ENCODE measurements around the gene TNFRSF8. TPM values are rescaled to one million over a fixed set of nuclear protein-coding genes. Genes with fewer than 3 reads are reported as not detected.

Gene TNFRSF8
- total and polyA plus RNA-seq, 9 of the 15 experiments (the other 6 are each of a cell fraction or from before 2014, with no cell fraction given): 3.5 to 38.4 (median 17.1) TPM

DNA sequence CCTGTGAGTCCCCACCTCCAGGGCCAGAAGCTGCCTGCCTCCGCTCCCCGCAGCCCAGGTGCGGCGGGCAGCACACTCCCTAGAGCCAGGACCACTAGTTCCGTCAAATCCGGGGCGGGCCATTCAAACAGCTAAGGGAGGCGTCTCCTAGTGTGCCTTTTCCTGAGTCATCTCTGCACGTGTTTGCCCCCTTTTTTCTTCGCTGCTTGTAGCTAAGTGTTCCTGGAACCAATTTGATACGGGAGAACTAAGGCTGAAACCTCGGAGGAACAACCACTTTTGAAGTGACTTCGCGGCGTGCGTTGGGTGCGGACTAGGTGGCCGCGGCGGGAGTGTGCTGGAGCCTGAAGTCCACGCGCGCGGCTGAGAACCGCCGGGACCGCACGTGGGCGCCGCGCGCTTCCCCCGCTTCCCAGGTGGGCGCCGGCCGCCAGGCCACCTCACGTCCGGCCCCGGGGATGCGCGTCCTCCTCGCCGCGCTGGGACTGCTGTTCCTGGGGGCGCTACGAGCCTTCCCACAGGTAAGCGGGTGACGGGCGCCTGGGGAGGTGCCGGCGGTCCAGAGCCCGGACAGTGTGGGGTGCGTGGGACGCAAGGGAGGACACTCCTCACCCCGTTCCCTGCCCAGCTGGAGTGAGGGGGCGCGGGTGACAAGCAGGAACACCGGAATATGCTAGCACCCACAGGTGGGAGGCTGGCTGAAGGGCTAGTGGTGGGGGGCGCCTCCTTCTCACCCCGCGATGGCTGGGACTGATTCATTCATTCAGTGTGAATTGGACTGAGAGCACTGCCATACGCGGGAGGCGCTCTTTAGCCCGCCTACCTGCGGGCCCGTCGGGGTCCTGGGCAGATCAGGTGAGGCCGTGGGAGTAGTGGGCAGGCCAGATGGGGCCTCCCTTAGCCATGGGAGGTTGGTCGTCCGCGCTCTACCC, at the start of gene TNFRSF8 (continued):
- TF ChIP-seq, protein P1, sequence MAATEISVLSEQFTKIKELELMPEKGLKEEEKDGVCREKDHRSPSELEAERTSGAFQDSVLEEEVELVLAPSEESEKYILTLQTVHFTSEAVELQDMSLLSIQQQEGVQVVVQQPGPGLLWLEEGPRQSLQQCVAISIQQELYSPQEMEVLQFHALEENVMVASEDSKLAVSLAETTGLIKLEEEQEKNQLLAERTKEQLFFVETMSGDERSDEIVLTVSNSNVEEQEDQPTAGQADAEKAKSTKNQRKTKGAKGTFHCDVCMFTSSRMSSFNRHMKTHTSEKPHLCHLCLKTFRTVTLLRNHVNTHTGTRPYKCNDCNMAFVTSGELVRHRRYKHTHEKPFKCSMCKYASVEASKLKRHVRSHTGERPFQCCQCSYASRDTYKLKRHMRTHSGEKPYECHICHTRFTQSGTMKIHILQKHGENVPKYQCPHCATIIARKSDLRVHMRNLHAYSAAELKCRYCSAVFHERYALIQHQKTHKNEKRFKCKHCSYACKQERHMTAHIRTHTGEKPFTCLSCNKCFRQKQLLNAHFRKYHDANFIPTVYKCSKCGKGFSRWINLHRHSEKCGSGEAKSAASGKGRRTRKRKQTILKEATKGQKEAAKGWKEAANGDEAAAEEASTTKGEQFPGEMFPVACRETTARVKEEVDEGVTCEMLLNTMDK (IDR thresholded peaks at IDR 0.05; ENCODE audit: borderline replicate concordance, insufficient read depth, low read depth, low read length, poor library complexity, severe bottlenecking): no peak
- TF ChIP-seq JUND (IDR thresholded peaks at IDR 0.05; ENCODE audit: borderline replicate concordance, low read depth, low read length): peak; percentile 75
- TF ChIP-seq JUND (tag; IDR thresholded peaks at IDR 0.05; ENCODE audit: borderline replicate concordance, low read depth, low read length): peak; percentile 50; the same call in 1 of the 3 replicates
- TF ChIP-seq CEBPG (CRISPR knock-in tag; IDR thresholded peaks at IDR 0.05): peak; percentile 60
- no peak for TF ChIP-seq CEBPG (tag; conservative IDR thresholded peaks at IDR 0.05 in 1 of 2, IDR thresholded peaks at IDR 0.05 in 1 of 2)
- no peak for TF ChIP-seq NFYB (IDR thresholded peaks at IDR 0.05; ENCODE audit: extremely low read depth, insufficient read length)
- TF ChIP-seq ASH1L (IDR thresholded peaks at IDR 0.05; ENCODE audit: borderline replicate concordance, low read depth, partially characterized antibody): no peak
- TF ChIP-seq ZNF57 (CRISPR knock-in tag; IDR thresholded peaks at IDR 0.05): no peak
- TF ChIP-seq, protein P2, sequence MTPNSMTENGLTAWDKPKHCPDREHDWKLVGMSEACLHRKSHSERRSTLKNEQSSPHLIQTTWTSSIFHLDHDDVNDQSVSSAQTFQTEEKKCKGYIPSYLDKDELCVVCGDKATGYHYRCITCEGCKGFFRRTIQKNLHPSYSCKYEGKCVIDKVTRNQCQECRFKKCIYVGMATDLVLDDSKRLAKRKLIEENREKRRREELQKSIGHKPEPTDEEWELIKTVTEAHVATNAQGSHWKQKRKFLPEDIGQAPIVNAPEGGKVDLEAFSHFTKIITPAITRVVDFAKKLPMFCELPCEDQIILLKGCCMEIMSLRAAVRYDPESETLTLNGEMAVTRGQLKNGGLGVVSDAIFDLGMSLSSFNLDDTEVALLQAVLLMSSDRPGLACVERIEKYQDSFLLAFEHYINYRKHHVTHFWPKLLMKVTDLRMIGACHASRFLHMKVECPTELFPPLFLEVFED (CRISPR knock-in tag; conservative IDR thresholded peaks at IDR 0.05): no peak
- no peak for TF ChIP-seq ZNF76 (CRISPR knock-in tag; IDR thresholded peaks at IDR 0.05; ENCODE audit: borderline replicate concordance)
- no peak for TF ChIP-seq ZNF197 (CRISPR knock-in tag; IDR thresholded peaks at IDR 0.05; ENCODE audit: low read depth)
- TF ChIP-seq POLR3A (IDR thresholded peaks at IDR 0.05; ENCODE audit: borderline replicate concordance, extremely low read depth, insufficient read depth, insufficient read length): no peak
- TF ChIP-seq HMGN3 (IDR thresholded peaks at IDR 0.05; ENCODE audit: borderline replicate concordance, extremely low read depth, insufficient read length, low read depth, low read length): peak; percentile 37
- no peak for TF ChIP-seq RBM17 (IDR thresholded peaks at IDR 0.05; ENCODE audit: borderline replicate concordance, low read depth, low read length)
- TF ChIP-seq ZNF133 (CRISPR knock-in tag; IDR thresholded peaks at IDR 0.05): no peak
- no peak for TF ChIP-seq COPS2 (conservative IDR thresholded peaks at IDR 0.05)
- TF ChIP-seq NFATC3 (IDR thresholded peaks at IDR 0.05): no peak
- TF ChIP-seq RBM25 (IDR thresholded peaks at IDR 0.05; ENCODE audit: low read depth, low read length, severe bottlenecking): no peak
- no peak for TF ChIP-seq ADNP (tag; IDR thresholded peaks at IDR 0.05)
- no peak for TF ChIP-seq ZKSCAN8 (CRISPR knock-in tag; IDR thresholded peaks at IDR 0.05)
- peak; percentile 36 for TF ChIP-seq GABPA (tag; conservative IDR thresholded peaks at IDR 0.05; ENCODE audit: low read depth)
- TF ChIP-seq TARDBP (IDR thresholded peaks at IDR 0.05): no peak
- TF ChIP-seq ZNF140 (CRISPR knock-in tag; IDR thresholded peaks at IDR 0.05): no peak
- no peak for TF ChIP-seq NELFE (IDR thresholded peaks at IDR 0.05; ENCODE audit: insufficient read depth, insufficient read length)
